ENCODE measurements around the gene KRT10. TPM values are rescaled to one million over a fixed set of nuclear protein-coding genes. Genes with fewer than 3 reads are reported as not detected.

The KRT10 gene
- total RNA-seq, 2 experiments from 2014 or later, result 41.9 to 48.6 TPM

DNA sequence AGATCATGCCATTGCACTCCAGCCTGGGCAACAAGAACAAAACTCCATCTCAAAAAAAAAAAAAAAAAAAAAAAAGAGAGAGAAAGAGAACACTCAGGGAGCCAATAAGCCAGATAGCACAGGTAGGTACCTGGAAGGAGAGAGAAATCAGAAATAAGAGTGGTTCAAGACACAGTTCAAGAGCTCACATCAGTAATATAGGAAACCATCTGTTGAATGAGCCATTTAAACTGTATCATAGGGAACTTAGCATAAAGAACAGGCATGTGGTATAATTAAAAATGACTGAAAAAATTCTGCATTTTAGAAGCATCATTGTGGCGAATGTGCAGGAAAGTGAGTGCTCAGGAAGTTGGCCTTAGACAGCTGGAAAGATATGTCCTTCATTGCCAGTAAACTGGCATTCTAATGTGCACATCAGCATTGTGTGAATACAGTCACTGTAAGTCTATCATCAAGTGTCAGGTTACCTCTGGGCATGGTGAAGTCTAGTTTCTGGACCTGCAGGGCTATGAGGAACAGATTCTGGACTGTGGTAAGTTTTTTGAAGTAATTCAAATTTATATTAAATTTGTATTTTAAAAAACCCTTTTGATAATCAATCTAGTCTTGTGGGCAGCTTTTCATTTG lies 24.2 kb upstream of the KRT10 start:
- no peak overlapping the region for H3K27ac Mint-ChIP-seq
- DNase-seq, result no peak
- H3K4me1 Mint-ChIP-seq, result no peaks in the 10 kb centered on the region
- no peaks in the 10 kb centered on the region for H3K36me3 Mint-ChIP-seq
- peaks cover 16% of the 10 kb centered on the region for H3K27me3 Mint-ChIP-seq
- no peak overlapping the region for H3K4me3 Mint-ChIP-seq
- H3K9me3 Mint-ChIP-seq, result no peaks in the 10 kb centered on the region

DNA sequence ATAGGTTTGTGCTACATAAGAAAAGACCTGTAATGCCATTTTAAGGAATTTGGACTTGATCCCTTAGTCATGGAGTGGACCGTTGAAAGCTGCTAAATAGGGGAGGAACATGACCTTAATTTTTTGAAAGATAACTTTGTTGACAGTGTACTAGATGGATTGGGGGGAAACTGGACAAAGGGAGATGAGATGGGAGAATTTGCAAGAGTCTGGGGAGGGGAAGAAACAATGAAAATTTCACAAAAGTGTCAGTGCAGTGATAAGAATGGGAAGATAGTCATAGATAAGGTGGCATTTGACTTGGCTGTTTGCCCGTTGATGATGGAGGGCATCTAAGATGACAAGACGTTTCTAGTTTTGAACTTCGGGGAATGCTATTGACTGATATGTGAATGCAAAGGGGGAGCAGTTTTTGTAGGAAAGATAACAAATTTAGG lies 22.3 kb upstream of the KRT10 start:
- DNase-seq, result no peak
- H3K4me1 Mint-ChIP-seq, result no peaks in the 10 kb centered on the region
- no peak overlapping the region for H3K27ac Mint-ChIP-seq
- H3K27me3 Mint-ChIP-seq, result peaks cover 16% of the 10 kb centered on the region
- H3K36me3 Mint-ChIP-seq, result no peaks in the 10 kb centered on the region
- H3K4me3 Mint-ChIP-seq, result no peak overlapping the region
- H3K9me3 Mint-ChIP-seq, result no peaks in the 10 kb centered on the region

GRCh38 chr17:40843242-40843641 lies 20.8 kb upstream of the KRT10 start:
- no peaks in the 10 kb centered on the region for H3K36me3 Mint-ChIP-seq
- H3K27me3 Mint-ChIP-seq, result peaks cover 16% of the 10 kb centered on the region
- H3K9me3 Mint-ChIP-seq, result no peaks in the 10 kb centered on the region
- no peak overlapping the region for H3K4me3 Mint-ChIP-seq
- DNase-seq, result no peak
- H3K27ac Mint-ChIP-seq, result no peak overlapping the region
- H3K4me1 Mint-ChIP-seq, result no peaks in the 10 kb centered on the region

- Mint-ChIP-seq H3K27me3 (peaks cover 16% of the 10 kb centered on the region), H3K27ac (no peak overlapping the region), H3K36me3 (no peaks in the 10 kb centered on the region), H3K4me3 (no peak overlapping the region), H3K4me1 (no peaks in the 10 kb centered on the region), H3K9me3 (no peaks in the 10 kb centered on the region)
- no peak for DNase-seq
These were observed 18.8 kb upstream of the KRT10 start for GRCh38 chr17:40841246-40841645.

- H3K36me3 Mint-ChIP-seq, result peaks cover 2% of the 10 kb centered on the region
- no peak overlapping the region for H3K4me3 Mint-ChIP-seq
- H3K4me1 Mint-ChIP-seq, result no peaks in the 10 kb centered on the region
- DNase-seq, result no peak
- no peak overlapping the region for H3K27ac Mint-ChIP-seq
- no peaks in the 10 kb centered on the region for H3K27me3 Mint-ChIP-seq
- no peaks in the 10 kb centered on the region for H3K9me3 Mint-ChIP-seq
These were observed 16.8 kb upstream of the KRT10 start for GRCh38 chr17:40839194-40839593.

DNA sequence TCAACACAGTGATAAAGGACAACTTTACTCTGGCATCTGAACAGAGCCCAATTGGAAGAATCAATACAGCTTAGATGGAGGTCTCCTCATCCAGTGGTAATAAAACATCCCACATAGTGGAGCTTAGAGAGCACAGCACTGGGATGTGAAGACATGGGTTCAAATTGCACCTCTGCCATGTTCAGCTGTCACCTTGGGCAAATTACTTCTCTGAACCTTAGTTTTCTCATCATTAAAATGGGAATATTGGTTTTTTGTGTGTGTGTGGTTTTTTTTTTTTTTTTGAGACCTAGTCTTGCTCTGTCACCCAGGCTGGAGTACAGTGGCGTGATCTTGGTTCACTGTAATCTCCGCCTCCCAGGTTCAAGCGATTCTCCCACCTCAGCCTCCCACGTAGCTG lies 13.6 kb upstream of the KRT10 start:
- Mint-ChIP-seq H3K9me3 (no peaks in the 10 kb centered on the region), H3K4me1 (peaks cover 5% of the 10 kb centered on the region), H3K36me3 (peaks cover 2% of the 10 kb centered on the region), H3K27me3 (no peaks in the 10 kb centered on the region), H3K4me3 (no peak overlapping the region), H3K27ac (no peak overlapping the region)
- no peak for DNase-seq

- Mint-ChIP-seq H3K36me3 (peaks cover 10% of the 10 kb centered on the region), H3K9me3 (no peaks in the 10 kb centered on the region), H3K27me3 (no peaks in the 10 kb centered on the region), H3K27ac (no peak overlapping the region), H3K4me1 (peaks cover 5% of the 10 kb centered on the region), H3K4me3 (no peak overlapping the region)
- no peak for DNase-seq
These were observed 11.5 kb upstream of the KRT10 start for GRCh38 chr17:40833882-40834281.

DNA sequence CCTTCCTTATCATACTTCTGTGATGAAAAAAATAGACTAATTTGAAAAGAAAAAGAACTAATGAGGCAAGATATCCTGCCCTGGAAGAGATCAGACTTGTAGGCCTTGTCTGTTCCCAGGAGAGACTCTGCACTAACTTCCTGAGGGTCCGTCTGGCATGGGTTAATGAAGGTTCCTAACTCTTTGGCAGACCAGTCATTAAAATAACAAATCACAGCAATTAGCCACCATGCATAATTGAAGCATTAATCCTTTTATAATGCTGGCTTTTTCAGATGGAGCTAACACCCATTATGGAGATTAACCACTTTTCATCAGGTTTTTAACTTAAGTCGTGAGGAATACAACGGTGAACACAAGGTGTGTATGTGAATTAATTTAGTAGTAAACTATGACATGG lies 10.4 kb upstream of the KRT10 start:
- Mint-ChIP-seq H3K27ac (no peak overlapping the region), H3K27me3 (no peaks in the 10 kb centered on the region), H3K9me3 (no peaks in the 10 kb centered on the region), H3K4me1 (peaks cover 8% of the 10 kb centered on the region), H3K36me3 (peaks cover 12% of the 10 kb centered on the region), H3K4me3 (no peak overlapping the region)
- no peak for DNase-seq

- Mint-ChIP-seq H3K36me3 (peaks cover 18% of the 10 kb centered on the region), H3K4me3 (no peak overlapping the region), H3K27ac (no peak overlapping the region), H3K27me3 (peaks cover 6% of the 10 kb centered on the region), H3K4me1 (peaks cover 19% of the 10 kb centered on the region), H3K9me3 (no peaks in the 10 kb centered on the region)
- DNase-seq, result no peak
These were observed 7.8 kb upstream of the KRT10 start for GRCh38 chr17:40830085-40830776.

- peaks cover 25% of the 10 kb centered on the region for H3K36me3 Mint-ChIP-seq
- peaks cover 6% of the 10 kb centered on the region for H3K27me3 Mint-ChIP-seq
- H3K4me1 Mint-ChIP-seq, result peaks cover 24% of the 10 kb centered on the region
- no peaks in the 10 kb centered on the region for H3K9me3 Mint-ChIP-seq
- H3K4me3 Mint-ChIP-seq, result no peak overlapping the region
- H3K27ac Mint-ChIP-seq, result no peak overlapping the region
- DNase-seq, result no peak
These were observed 6.1 kb upstream of the KRT10 start for GRCh38 chr17:40828454-40829044.

GRCh38 chr17:40827746-40828453 lies 5.5 kb upstream of the KRT10 start:
- Mint-ChIP-seq H3K4me1 (peaks cover 22% of the 10 kb centered on the region), H3K27ac (peak overlapping the region; percentile 12), H3K27me3 (peaks cover 6% of the 10 kb centered on the region), H3K4me3 (peak overlapping the region; percentile 23), H3K9me3 (no peaks in the 10 kb centered on the region), H3K36me3 (peaks cover 25% of the 10 kb centered on the region)
- no peak for DNase-seq

DNA sequence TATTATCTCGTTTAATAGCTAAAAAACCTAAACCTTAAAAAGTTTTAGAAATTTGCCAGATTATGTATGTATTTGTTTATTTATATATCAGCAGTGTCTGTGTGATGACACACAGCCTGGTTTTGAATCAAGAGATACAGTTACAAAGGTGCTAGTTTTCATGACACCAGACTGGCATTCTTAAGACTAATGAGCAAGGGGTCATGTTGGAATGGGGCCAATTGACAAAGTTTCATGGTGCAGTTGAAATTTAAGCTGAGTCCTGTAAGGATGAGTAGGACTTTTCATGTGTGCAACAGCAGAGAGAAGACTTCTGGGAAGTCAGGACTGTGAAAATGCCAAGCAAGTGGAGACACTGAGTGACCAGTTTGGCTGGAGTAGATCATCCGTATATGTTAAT lies 3.2 kb upstream of the KRT10 start:
- H3K9me3 Mint-ChIP-seq, result no peaks in the 10 kb centered on the region
- H3K36me3 Mint-ChIP-seq, result peaks cover 33% of the 10 kb centered on the region
- no peak overlapping the region for H3K4me3 Mint-ChIP-seq
- H3K27ac Mint-ChIP-seq, result no peak overlapping the region
- no peak for DNase-seq
- H3K27me3 Mint-ChIP-seq, result peaks cover 6% of the 10 kb centered on the region
- peaks cover 21% of the 10 kb centered on the region for H3K4me1 Mint-ChIP-seq

- peaks cover 31% of the 10 kb centered on the region for H3K36me3 Mint-ChIP-seq
- no peak for DNase-seq
- H3K27me3 Mint-ChIP-seq, result peaks cover 6% of the 10 kb centered on the region
- no peaks in the 10 kb centered on the region for H3K9me3 Mint-ChIP-seq
- H3K4me3 Mint-ChIP-seq, result no peak overlapping the region
- peaks cover 29% of the 10 kb centered on the region for H3K4me1 Mint-ChIP-seq
- H3K27ac Mint-ChIP-seq, result no peak overlapping the region
These were observed 1.8 kb upstream of the KRT10 start for GRCh38 chr17:40824015-40824832.

GRCh38 chr17:40821536-40821935 lies 878 bp downstream of the KRT10 start:
- Mint-ChIP-seq H3K27ac (no peak overlapping the region), H3K9me3 (peaks cover 2% of the 10 kb centered on the region), H3K4me1 (peaks cover 26% of the 10 kb centered on the region), H3K36me3 (peaks cover 46% of the 10 kb centered on the region), H3K27me3 (peaks cover 5% of the 10 kb centered on the region), H3K4me3 (no peak overlapping the region)
- no peak for DNase-seq

Measured in activated naive CD8-positive, alpha-beta T cell treated with anti-CD3 and anti-CD28 coated beads for 36 hours (primary cell).